BLaER1 treated with 17β-estradiol and CSF1 and Interleukin-3, amounts not matched to agents 10 nM and 100 nM (cell line): Measurements from ENCODE around the gene PDZD8.
A peak's percentile ranks its signal among the peaks of the same experiment; 100 is the strongest.

Source experiments
- H3K27ac ChIP-seq, 11 experiments: shearing (Covaris generic); formaldehyde crosslinking; 2 replicates each; pipeline ENCODE4 v1.8.1; 2022
- H3K27me3 ChIP-seq, 11 experiments: shearing (Covaris generic); formaldehyde crosslinking; 2 replicates each; pipeline ENCODE4 v1.8.1; 2022
- H3K36me3 ChIP-seq, 11 experiments: shearing (Covaris generic); formaldehyde crosslinking; 2 replicates each; pipeline ENCODE4 v1.8.1; 2022
- H3K4me1 ChIP-seq, 10 experiments: shearing (Covaris generic); formaldehyde crosslinking; 2 replicates each; pipeline ENCODE4 v1.8.1; 2022
- H3K4me2 ChIP-seq, 11 experiments: shearing (Covaris generic); formaldehyde crosslinking; 2 replicates each; pipeline ENCODE4 v1.8.1; 2022
- H3K4me3 ChIP-seq, 10 experiments: shearing (Covaris generic); formaldehyde crosslinking; 2 replicates each; pipeline ENCODE4 v1.8.1; 2022
- H3K9ac ChIP-seq, 11 experiments: shearing (Covaris generic); formaldehyde crosslinking; 2 replicates each; pipeline ENCODE4 v1.8.1; 2022
- H3K9me3 ChIP-seq, 11 experiments: shearing (Covaris generic); formaldehyde crosslinking; replicated peaks in 1 of 11; 2 replicates each; pipeline ENCODE4 v1.8.1; 2022
- H4K20me1 ChIP-seq, 11 experiments: shearing (Covaris generic); formaldehyde crosslinking; 2 replicates each; pipeline ENCODE4 v1.8.1; 2022
- Cebpa-rat ChIP-seq, 11 experiments: shearing (Covaris generic); IDR thresholded peaks; 2 replicates each; pipeline ENCODE4 v1.8.1; 2022

Gene PDZD8

GRCh38 chr10:117370205-117370604 lies 5.0 kb downstream of the PDZD8 start:
- Histone ChIP-seq H4K20me1 (peaks cover 86 to 100% (median 95%) of the 10 kb centered on the region in 11 experiments), H3K27me3 (no peaks in the 10 kb centered on the region), H3K36me3 (peaks cover 0 to 47% (median 15%) of the 10 kb centered on the region in 11 experiments; a peak in 15 of 22 replicates), H3K27ac (no peak overlapping the region), H3K9ac (no peak overlapping the region), H3K4me1 (peaks cover 21 to 62% (median 44%) of the 10 kb centered on the region in 10 experiments), H3K4me2 (peak overlapping the region; percentile 5 to 99 (median 93); a peak in 13 of 22 replicates), H3K4me3 (no peak overlapping the region), H3K9me3 (no peaks in the 10 kb centered on the region)
- no peak for TF ChIP-seq Cebpa-rat (IDR thresholded peaks at IDR 0.05)

GRCh38 chr10:117367718-117368117 lies 7.5 kb downstream of the PDZD8 start:
- Histone ChIP-seq H3K4me2 (no peak overlapping the region), H3K27ac (no peak overlapping the region), H3K36me3 (peaks cover 0 to 47% (median 15%) of the 10 kb centered on the region in 11 experiments; a peak in 15 of 22 replicates), H3K9ac (no peak overlapping the region), H3K4me3 (no peak overlapping the region), H3K9me3 (no peaks in the 10 kb centered on the region), H3K27me3 (no peaks in the 10 kb centered on the region), H3K4me1 (peaks cover 27 to 76% (median 44%) of the 10 kb centered on the region in 10 experiments), H4K20me1 (peaks cover 80 to 100% (median 100%) of the 10 kb centered on the region in 11 experiments; a peak in 21 of 22 replicates)
- no peak for TF ChIP-seq Cebpa-rat (IDR thresholded peaks at IDR 0.05)

DNA sequence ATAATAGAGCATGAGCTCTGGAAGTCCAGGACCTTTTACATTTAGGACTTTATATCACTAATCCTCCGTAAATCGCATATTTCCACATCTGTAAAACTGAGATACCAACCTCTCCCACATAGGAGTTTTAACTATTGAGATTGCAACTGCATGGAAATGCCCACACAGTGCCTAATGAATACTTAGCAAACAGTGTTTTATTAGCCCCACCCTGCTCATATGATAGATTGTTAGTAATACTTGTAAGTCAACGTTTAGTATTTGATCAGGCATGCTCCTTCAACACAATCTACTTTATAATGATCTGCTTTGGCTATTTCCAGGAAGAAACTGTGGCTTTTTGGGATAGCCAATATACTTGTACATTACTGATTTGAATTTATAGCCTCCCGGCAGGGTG lies 8.5 kb downstream of the PDZD8 start:
- Histone ChIP-seq H3K36me3 (peaks cover 0 to 44% (median 15%) of the 10 kb centered on the region in 11 experiments; a peak in 15 of 22 replicates), H3K9me3 (no peaks in the 10 kb centered on the region), H3K27me3 (no peaks in the 10 kb centered on the region), H3K9ac (no peak overlapping the region), H3K4me1 (peaks cover 18 to 66% (median 35%) of the 10 kb centered on the region in 10 experiments), H4K20me1 (peaks cover 70 to 100% (median 100%) of the 10 kb centered on the region in 11 experiments; a peak in 21 of 22 replicates), H3K27ac (no peak overlapping the region), H3K4me3 (no peak overlapping the region), H3K4me2 (no peak overlapping the region)
- TF ChIP-seq Cebpa-rat (IDR thresholded peaks at IDR 0.05): no peak

DNA sequence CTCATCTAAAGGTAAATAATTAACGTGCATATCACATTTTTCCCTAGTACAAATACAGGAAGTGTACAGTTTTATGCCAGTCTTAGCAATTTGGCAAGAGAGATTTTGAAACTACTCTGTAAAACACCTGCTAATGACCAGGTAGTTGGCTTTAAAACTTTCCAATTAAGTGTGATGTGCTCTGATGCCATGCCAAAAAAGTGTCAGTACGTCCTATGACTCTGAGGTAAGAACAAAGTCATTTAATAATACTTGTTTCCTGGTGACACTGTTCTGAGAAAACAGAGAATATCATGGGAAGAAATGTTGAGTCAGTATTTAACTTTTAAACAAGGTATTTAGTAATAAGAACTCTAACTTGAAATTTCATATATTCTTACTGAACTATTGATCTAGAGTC lies 9.6 kb downstream of the PDZD8 start:
- Histone ChIP-seq H3K9me3 (no peaks in the 10 kb centered on the region), H3K4me2 (no peak overlapping the region), H3K4me3 (no peak overlapping the region), H3K9ac (no peak overlapping the region), H3K27ac (no peak overlapping the region), H3K4me1 (peaks cover 9 to 55% (median 24%) of the 10 kb centered on the region in 10 experiments; a peak in 17 of 20 replicates), H3K27me3 (no peaks in the 10 kb centered on the region), H4K20me1 (peaks cover 59 to 100% (median 100%) of the 10 kb centered on the region in 11 experiments; a peak in 21 of 22 replicates), H3K36me3 (peaks cover 0 to 33% (median 13%) of the 10 kb centered on the region in 11 experiments; a peak in 15 of 22 replicates)
- no peak for TF ChIP-seq Cebpa-rat (IDR thresholded peaks at IDR 0.05)

DNA sequence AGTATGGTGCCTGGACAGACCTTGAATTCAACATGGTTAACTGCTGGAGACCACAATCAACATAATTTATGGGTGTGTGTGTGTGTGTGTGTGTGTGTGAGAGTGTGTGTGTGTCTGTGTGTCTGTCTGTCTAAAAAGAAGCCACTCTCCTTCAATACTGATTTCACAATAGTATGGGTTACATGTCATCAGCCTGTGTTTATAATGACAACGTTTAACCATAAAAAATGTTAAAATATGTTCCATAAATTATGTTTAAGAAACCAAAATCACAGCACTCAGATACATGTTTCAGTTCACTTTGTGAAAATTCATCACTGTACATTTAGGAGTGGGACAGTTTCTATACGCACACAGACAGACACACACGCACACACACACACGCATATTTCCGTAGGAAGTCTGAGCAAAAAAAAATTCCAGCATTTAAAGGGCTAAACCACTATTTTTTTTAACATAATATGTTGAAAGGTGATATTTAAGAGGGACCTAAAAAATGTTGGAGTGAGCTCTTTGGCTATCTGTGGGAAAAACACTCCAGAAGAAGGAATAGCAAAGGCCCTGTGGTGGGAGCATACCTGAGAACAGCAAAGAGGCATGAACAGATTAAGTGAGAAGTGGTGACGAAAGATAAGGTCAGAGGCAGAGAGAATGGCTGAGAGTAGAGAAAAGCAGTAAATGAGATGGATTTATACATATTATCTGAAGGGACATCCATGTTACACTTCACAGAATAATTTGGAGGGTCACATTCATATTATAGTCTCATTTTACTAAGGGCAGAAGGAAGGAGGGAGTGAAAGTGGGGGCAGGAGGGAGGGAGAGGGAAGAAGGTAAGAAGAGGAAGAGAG lies 10.9 kb downstream of the PDZD8 start:
- peaks cover 49 to 100% (median 100%) of the 10 kb centered on the region in 11 experiments; a peak in 21 of 22 replicates for H4K20me1 ChIP-seq
- H3K4me3 ChIP-seq: no peak overlapping the region
- no peaks in the 10 kb centered on the region for H3K27me3 ChIP-seq
- no peaks in the 10 kb centered on the region for H3K9me3 ChIP-seq
- H3K27ac ChIP-seq: no peak overlapping the region
- H3K4me2 ChIP-seq: peak overlapping the region in 6 of 11 experiments; percentile 2 to 55 (median 30); a peak in 7 of 22 replicates
- H3K4me1 ChIP-seq: peaks cover 5 to 44% (median 16%) of the 10 kb centered on the region in 10 experiments; a peak in 15 of 20 replicates
- no peak for TF ChIP-seq Cebpa-rat (IDR thresholded peaks at IDR 0.05)
- peaks cover 0 to 24% (median 8%) of the 10 kb centered on the region in 11 experiments; a peak in 15 of 22 replicates for H3K36me3 ChIP-seq
- no peak overlapping the region for H3K9ac ChIP-seq

DNA sequence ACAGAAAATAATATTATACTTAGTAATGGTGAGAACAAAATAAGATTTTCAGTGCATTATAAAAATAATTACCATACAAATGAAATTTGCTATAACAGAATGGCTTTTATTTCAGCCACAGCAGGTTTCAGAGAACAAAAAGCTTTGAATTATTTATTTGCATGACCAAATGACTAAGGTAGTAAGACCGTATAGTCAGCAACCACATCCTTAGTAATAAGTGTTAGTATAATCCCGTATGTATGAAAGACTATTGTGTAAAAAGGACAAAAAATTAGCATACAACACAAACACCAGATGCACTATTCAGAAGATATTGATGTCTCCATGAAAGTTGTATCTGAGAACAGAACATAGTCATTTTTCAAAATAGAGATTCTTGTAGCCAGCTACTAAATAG lies 12.2 kb downstream of the PDZD8 start:
- no peak overlapping the region for H3K27ac ChIP-seq
- TF ChIP-seq Cebpa-rat (IDR thresholded peaks at IDR 0.05): no peak
- no peak overlapping the region for H3K4me3 ChIP-seq
- no peak overlapping the region; a peak in 1 of 22 replicates for H3K4me2 ChIP-seq
- peaks cover 5 to 42% (median 12%) of the 10 kb centered on the region in 10 experiments; a peak in 14 of 20 replicates for H3K4me1 ChIP-seq
- H3K9me3 ChIP-seq: no peaks in the 10 kb centered on the region
- H4K20me1 ChIP-seq: peaks cover 48 to 100% (median 100%) of the 10 kb centered on the region in 11 experiments; a peak in 21 of 22 replicates
- H3K9ac ChIP-seq: no peak overlapping the region
- no peaks in the 10 kb centered on the region for H3K27me3 ChIP-seq
- H3K36me3 ChIP-seq: peaks cover 0 to 29% (median 9%) of the 10 kb centered on the region in 11 experiments; a peak in 12 of 22 replicates

GRCh38 chr10:117362313-117362712 lies 12.9 kb downstream of the PDZD8 start:
- peaks cover 5 to 42% (median 12%) of the 10 kb centered on the region in 10 experiments; a peak in 14 of 20 replicates for H3K4me1 ChIP-seq
- H3K36me3 ChIP-seq: peaks cover 0 to 24% (median 6%) of the 10 kb centered on the region in 11 experiments; a peak in 8 of 22 replicates
- H3K9me3 ChIP-seq: no peaks in the 10 kb centered on the region
- no peak for TF ChIP-seq Cebpa-rat (IDR thresholded peaks at IDR 0.05)
- no peak overlapping the region for H3K27ac ChIP-seq
- H3K27me3 ChIP-seq: no peaks in the 10 kb centered on the region
- H3K9ac ChIP-seq: no peak overlapping the region
- H3K4me3 ChIP-seq: no peak overlapping the region
- H3K4me2 ChIP-seq: no peak overlapping the region
- peaks cover 41 to 100% (median 97%) of the 10 kb centered on the region in 11 experiments; a peak in 21 of 22 replicates for H4K20me1 ChIP-seq

- peaks cover 0 to 18% (median 4%) of the 10 kb centered on the region in 11 experiments; a peak in 7 of 22 replicates for H3K36me3 ChIP-seq
- H3K4me2 ChIP-seq: no peak overlapping the region
- no peaks in the 10 kb centered on the region for H3K9me3 ChIP-seq
- no peak overlapping the region for H3K9ac ChIP-seq
- H3K27ac ChIP-seq: no peak overlapping the region
- peaks cover 0 to 32% (median 11%) of the 10 kb centered on the region in 10 experiments; a peak in 14 of 20 replicates for H3K4me1 ChIP-seq
- H4K20me1 ChIP-seq: peaks cover 34 to 100% (median 96%) of the 10 kb centered on the region in 11 experiments; a peak in 21 of 22 replicates
- no peak overlapping the region for H3K4me3 ChIP-seq
- no peaks in the 10 kb centered on the region for H3K27me3 ChIP-seq
- TF ChIP-seq Cebpa-rat (IDR thresholded peaks at IDR 0.05): no peak
Measured at GRCh38 chr10:117360994-117361667, 14.1 kb downstream of the PDZD8 start.
